ENCODE data around the gene DTWD1. TPM values are rescaled to one million over a fixed set of nuclear protein-coding genes. Genes with fewer than 3 reads are reported as not detected.

The DTWD1 gene
- total and polyA plus RNA-seq, 9 of the 15 experiments (the other 6 are each of a cell fraction or from before 2014, with no cell fraction given): 23.1 to 76.4 (median 36.5) TPM

DNA sequence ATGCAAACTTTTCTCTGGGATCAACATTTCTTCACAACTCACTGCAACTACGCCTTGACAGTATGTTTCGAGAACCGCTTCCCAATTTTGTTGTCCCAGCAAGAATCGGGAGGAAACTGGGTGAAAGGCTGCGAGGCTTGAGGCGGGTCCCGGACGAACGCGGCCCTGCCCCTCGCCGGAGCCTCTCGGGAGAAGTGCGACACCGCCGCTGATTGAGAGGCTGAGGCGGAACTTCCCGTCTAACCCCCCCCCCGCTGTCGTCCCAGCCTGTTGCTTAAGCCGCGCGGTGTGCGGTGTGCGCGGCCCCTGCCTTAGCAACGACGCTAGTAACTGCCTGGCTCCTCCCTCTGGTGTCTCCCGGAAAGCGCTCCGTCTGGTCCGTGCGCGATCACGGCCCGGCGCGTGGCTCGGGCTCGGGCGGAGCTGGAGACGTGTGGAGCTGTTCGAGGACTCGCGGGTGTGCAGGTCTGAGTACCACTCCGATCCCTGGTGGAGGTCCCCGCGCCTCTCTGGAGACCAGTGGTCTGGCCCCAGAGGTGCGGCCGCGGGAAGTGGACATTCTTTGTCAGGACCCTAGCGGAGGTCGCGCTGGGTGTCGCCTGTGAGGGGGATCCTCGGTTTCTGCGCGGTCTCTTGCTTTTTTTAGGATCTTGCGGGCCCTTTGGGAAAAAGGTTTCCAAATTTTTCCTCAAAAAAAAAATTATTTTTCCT, at the start of gene DTWD1, which contains the start of gene FAM227B (continued):
- no peak for TF ChIP-seq ZNF668 (CRISPR knock-in tag; IDR thresholded peaks at IDR 0.05)
- TF ChIP-seq HNRNPK (IDR thresholded peaks at IDR 0.05; ENCODE audit: low read depth, low read length, poor library complexity, severe bottlenecking): no peak
- no peak for TF ChIP-seq FOXJ3 (CRISPR knock-in tag; IDR thresholded peaks at IDR 0.05)
- TF ChIP-seq, protein P1, sequence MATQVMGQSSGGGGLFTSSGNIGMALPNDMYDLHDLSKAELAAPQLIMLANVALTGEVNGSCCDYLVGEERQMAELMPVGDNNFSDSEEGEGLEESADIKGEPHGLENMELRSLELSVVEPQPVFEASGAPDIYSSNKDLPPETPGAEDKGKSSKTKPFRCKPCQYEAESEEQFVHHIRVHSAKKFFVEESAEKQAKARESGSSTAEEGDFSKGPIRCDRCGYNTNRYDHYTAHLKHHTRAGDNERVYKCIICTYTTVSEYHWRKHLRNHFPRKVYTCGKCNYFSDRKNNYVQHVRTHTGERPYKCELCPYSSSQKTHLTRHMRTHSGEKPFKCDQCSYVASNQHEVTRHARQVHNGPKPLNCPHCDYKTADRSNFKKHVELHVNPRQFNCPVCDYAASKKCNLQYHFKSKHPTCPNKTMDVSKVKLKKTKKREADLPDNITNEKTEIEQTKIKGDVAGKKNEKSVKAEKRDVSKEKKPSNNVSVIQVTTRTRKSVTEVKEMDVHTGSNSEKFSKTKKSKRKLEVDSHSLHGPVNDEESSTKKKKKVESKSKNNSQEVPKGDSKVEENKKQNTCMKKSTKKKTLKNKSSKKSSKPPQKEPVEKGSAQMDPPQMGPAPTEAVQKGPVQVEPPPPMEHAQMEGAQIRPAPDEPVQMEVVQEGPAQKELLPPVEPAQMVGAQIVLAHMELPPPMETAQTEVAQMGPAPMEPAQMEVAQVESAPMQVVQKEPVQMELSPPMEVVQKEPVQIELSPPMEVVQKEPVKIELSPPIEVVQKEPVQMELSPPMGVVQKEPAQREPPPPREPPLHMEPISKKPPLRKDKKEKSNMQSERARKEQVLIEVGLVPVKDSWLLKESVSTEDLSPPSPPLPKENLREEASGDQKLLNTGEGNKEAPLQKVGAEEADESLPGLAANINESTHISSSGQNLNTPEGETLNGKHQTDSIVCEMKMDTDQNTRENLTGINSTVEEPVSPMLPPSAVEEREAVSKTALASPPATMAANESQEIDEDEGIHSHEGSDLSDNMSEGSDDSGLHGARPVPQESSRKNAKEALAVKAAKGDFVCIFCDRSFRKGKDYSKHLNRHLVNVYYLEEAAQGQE (IDR thresholded peaks at IDR 0.05; ENCODE audit: borderline replicate concordance): no peak; the same call in 1 of the 2 replicates
- TF ChIP-seq, protein P1 (CRISPR knock-in tag; IDR thresholded peaks at IDR 0.05; ENCODE audit: low read depth): peak; percentile 78; the same call in 1 of the 2 replicates
- TF ChIP-seq ZFP30 (CRISPR knock-in tag; IDR thresholded peaks at IDR 0.05; ENCODE audit: borderline replicate concordance): no peak
- no peak for TF ChIP-seq COPS2 (conservative IDR thresholded peaks at IDR 0.05)
- TF ChIP-seq, protein P2, sequence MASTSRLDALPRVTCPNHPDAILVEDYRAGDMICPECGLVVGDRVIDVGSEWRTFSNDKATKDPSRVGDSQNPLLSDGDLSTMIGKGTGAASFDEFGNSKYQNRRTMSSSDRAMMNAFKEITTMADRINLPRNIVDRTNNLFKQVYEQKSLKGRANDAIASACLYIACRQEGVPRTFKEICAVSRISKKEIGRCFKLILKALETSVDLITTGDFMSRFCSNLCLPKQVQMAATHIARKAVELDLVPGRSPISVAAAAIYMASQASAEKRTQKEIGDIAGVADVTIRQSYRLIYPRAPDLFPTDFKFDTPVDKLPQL (IDR thresholded peaks at IDR 0.05; ENCODE audit: extremely low read depth, insufficient read length): peak; percentile 10
- peak; percentile 76; the same call in 1 of the 2 replicates for TF ChIP-seq GTF2E2 (tag; IDR thresholded peaks at IDR 0.05)
- TF ChIP-seq ZNF12 (CRISPR knock-in tag; IDR thresholded peaks at IDR 0.05): peak; percentile 62; the same call in 1 of the 2 replicates
- no peak for TF ChIP-seq ZNF695 (CRISPR knock-in tag; IDR thresholded peaks at IDR 0.05)
- peak; percentile 60; the same call in 1 of the 2 replicates for TF ChIP-seq ELF1 (tag; IDR thresholded peaks at IDR 0.05)
- TF ChIP-seq SRSF9 (IDR thresholded peaks at IDR 0.05; ENCODE audit: borderline replicate concordance, low read depth, low read length): no peak
- TF ChIP-seq, protein P3, sequence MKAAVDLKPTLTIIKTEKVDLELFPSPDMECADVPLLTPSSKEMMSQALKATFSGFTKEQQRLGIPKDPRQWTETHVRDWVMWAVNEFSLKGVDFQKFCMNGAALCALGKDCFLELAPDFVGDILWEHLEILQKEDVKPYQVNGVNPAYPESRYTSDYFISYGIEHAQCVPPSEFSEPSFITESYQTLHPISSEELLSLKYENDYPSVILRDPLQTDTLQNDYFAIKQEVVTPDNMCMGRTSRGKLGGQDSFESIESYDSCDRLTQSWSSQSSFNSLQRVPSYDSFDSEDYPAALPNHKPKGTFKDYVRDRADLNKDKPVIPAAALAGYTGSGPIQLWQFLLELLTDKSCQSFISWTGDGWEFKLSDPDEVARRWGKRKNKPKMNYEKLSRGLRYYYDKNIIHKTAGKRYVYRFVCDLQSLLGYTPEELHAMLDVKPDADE (conservative IDR thresholded peaks at IDR 0.05; ENCODE audit: control insufficient read depth, low read depth, low read length): peak; percentile 86
- TF ChIP-seq ZFPM2 (CRISPR knock-in tag; IDR thresholded peaks at IDR 0.05): no peak
- peak; percentile 53 for TF ChIP-seq KAT2B (IDR thresholded peaks at IDR 0.05; ENCODE audit: low read depth, low read length)
